Fibroblast of pulmonary artery (primary cell): ENCODE results near the gene ATP6AP2.
A peak's percentile ranks its signal among the peaks of the same experiment; 100 is the strongest.

Experiments
- DNase-seq: peaks from one replicate; pipeline ENCODE4 v3.0.0-alpha.2; 2010; ENCODE audit warnings: low read depth
- H3K4me3 ChIP-seq: replicated peaks from 2 replicates; pipeline ENCODE4 v1.5.1; 2011; ENCODE audit warnings: low read depth, mild to moderate bottlenecking, control low read depth, low read length, moderate library complexity
- TF ChIP-seq, protein P1 (sequence below): IDR thresholded peaks from 2 replicates; pipeline ENCODE4 v1.5.1; 2011; ENCODE audit warnings: mild to moderate bottlenecking, control low read depth, low read length, inconsistent platforms; ENCODE audit errors: missing control alignments

The ATP6AP2 gene

DNA sequence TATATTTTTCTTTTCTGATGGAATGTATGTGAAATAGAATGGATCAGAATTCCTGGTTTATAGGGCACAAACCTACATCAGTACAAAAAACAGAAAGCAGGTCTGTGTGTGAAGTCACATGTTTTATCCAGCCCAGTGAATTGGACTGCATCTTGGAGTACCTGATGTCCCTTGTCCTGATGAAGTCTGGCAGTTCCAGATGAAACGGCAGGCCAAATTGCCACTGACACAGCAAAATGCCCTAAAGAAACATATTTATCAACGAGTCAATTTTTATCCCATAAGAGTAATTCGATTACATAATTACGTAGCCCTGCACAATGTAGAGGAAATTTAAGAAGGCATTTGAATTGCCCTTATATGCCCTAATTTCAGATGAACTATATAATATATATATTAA lies 37.8 kb upstream of the ATP6AP2 start:
- TF ChIP-seq, protein P1, sequence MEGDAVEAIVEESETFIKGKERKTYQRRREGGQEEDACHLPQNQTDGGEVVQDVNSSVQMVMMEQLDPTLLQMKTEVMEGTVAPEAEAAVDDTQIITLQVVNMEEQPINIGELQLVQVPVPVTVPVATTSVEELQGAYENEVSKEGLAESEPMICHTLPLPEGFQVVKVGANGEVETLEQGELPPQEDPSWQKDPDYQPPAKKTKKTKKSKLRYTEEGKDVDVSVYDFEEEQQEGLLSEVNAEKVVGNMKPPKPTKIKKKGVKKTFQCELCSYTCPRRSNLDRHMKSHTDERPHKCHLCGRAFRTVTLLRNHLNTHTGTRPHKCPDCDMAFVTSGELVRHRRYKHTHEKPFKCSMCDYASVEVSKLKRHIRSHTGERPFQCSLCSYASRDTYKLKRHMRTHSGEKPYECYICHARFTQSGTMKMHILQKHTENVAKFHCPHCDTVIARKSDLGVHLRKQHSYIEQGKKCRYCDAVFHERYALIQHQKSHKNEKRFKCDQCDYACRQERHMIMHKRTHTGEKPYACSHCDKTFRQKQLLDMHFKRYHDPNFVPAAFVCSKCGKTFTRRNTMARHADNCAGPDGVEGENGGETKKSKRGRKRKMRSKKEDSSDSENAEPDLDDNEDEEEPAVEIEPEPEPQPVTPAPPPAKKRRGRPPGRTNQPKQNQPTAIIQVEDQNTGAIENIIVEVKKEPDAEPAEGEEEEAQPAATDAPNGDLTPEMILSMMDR: no peak
- H3K4me3 ChIP-seq: no peak overlapping the region
- DNase-seq: no peak

DNA sequence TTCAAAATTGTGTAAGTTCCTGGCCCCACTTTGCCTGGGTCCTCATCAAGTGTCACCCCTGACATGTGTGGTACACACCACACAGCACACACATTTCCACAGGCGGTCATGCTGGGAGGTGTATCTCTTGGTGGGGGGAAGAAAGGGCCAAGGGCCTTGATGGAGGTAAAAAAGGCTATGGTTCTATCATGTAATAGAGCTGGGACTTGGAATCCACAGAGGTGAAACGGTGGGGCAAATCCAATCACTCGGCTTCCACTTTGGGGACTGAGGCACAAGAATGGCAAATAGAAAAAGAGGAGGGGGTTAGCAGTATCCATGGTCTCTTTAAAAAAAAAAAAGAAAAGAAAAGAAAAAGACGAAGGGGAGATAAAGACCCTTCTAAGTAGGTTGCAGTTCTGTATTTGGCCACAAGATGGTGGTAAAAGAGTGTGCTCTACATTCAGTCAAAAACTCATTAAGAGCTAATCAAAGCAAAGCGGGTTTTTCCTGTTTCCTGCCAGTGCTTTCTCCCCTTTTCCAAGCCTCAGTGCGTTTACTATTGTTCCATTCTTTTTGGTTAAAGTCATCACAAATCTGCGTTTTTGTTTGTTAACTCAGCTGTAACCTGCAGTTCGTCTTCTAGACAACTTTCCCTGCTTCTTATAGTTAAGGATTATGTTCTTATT lies 37.0 kb upstream of the ATP6AP2 start:
- peak; percentile 64 for DNase-seq
- TF ChIP-seq, protein P1: peak; percentile 70
- H3K4me3 ChIP-seq: no peak overlapping the region

DNA sequence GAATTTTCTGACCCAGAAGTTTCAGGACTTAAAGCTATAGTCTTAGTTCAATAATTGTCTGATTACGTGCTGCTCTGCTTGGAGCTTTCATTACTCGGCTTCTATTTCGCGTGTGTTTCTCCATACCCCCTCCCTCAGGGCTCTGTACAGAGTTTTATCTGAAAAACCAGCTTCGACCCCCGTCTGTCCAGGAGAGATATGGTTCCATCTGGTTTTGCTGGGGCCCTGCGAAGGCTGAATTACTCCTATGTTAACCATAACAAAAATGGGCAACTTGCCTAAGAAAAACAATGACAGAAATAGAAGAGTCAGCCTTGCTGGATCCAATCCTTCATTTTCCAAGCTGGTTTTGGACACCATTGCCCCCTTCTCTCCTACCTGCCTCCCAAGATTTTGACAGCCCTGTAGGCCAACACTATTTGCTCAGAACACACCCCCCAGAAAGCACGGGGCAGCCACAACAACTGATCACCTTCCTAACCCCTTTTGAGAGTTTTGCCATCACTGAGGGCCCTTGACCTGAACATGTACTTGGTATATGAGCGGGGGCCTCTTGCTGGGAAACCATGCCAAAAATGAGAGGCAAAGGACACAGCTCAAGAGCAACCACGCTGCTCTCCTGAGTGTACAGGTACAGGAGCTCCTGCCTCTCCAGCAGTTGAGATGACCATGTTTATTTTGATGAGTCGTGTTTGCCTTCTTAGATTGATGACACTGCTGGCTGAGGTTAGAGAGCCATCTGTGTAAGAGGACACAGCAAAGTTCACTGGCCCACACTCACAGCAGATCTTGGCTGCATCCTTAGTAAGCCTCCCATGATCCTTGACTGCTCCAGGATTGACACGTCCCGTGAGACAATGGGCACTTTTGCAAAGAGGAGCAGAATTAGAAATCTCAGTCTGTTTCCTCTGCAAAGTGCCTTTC lies 36.2 kb upstream of the ATP6AP2 start:
- no peak overlapping the region for H3K4me3 ChIP-seq
- DNase-seq: peak; percentile 8
- TF ChIP-seq, protein P1: no peak

DNA sequence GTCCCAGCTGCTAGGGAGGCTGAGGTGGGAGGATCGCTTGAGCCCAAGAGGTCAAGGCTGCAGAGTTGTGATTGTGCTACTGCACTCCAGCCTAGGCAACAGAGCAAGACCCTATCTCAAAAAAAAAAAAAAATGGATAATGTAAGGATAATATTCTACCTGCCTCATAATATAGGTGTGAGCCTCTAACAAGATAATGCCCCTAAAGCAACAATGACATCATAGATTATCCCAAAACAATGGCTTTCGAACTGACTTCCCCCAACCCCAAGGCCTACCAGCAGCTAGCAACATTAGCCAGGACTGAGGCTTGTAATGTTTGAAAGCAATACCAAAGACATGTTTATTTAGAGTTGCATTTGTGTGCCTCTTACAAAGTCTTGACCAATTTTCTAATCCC lies 33.9 kb upstream of the ATP6AP2 start:
- DNase-seq: no peak
- no peak overlapping the region for H3K4me3 ChIP-seq
- TF ChIP-seq, protein P1: no peak

DNA sequence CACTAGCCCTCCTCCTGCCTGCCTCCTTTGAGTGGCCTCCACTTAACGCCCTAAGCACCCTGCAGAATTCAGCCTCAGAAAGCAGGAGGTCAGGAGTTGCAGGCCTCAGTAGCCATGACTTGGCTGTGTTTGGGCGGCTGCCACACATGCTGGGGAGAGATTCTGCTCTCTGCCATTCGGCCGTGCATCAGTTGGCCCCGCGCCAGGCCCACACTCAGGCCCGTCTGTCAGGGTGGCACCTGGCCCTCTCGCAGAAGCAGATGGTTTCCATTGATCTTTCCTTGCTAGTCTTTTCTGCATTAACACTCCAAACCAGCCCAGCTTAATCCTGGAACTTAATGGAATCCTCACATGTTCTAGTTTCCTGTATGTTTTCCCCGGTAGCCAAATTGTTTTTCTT lies 30.7 kb upstream of the ATP6AP2 start:
- TF ChIP-seq, protein P1: no peak
- H3K4me3 ChIP-seq: no peak overlapping the region
- DNase-seq: no peak

DNA sequence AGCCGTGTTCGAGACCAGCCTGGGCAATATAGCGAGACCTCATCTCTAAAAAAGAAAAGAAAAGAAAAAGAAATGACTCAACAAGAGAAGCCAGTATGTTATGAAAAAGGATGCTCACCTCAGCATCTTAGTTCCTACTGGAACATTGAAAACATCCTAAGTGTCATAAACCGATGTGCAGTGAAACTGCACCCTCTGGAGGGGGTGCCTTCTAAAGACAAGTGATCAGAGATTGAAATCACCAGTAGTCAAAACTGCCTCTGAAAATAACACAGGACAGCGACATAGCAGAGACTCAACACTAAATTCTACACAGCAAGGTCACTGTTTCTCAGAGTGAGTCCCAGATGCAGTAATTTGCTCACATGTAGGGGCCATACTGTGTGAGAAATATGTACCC lies 28.0 kb upstream of the ATP6AP2 start:
- TF ChIP-seq, protein P1: peak; percentile 7
- no peak overlapping the region for H3K4me3 ChIP-seq
- peak; percentile 6 for DNase-seq
